ENCODE data around the gene ZDHHC22.

The ZDHHC22 gene

DNA sequence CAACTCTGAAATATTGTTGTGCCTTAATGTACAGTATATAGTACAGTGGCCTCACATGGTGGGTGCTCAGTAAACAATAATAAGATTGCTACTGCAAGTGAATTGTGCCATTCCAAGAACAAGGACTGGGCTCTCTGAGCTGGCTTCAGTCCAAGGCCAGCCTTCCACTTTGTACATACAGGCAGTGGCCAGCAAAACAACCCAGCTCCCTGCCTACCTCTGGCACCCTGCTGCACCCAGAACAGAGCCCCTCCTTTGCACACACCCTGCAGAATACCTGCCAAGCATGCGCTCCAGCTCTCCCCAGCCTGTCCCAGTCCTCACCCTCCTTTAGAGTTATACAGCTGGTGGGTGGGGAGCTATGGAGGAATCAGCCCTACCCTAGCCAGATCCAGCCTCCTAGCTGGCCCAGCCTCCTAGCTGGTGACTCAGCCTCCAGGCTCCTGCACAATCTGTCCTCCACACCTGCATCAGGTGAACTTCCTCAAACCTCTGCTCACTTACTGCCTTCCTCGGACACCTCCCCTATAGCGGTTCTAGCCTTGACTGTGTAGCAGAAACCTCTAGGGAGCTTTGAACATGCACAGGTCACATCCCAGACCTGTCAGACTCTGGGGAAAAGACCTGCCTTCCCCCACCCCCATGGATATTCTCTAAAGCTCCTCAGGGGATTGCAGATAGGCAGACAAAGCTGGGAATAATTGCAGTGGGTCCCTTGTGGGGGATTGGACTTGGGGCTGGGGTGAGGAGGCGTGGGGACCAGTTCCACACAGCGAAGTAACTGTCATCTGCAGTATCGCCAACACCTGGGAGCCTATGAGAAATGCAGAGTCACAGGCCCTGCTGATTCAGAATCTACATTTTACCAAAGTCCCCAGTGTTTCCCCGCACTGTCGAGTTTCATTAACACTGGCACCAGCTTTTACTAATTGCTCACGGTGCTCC, 17.9 kb downstream of the ZDHHC22 start:
- WGBS, result 93% methylated on average over 9 of the region's 9 CpGs

DNA sequence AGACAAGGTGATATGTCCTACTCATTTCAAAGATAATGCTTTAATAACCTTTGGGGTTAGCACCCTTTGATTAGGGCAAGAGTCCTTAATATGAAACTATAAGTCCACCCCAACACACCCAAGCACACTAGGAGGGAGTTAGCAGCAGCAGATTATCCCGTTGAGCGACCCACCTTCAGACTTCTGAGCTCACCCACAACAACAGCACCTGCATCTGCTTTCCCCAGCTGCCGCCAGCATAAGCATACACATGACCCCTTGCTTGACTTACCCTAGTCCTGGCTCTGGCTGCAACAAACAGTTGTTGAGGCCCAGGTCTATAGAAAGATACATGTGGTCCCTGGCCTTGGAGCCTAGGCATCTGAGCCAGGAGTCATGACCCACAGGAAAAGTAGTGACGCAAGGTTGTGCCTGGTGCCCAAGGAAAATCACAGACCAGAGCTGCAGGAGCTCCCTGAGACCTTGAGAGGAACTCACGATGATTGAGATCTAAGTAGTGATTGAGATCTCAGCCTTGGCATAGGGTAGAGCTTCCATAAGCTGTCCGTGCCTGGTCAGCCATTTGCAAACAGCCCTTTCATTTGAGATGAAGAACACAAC, 19.0 kb downstream of the ZDHHC22 start:
- Histone ChIP-seq H3K23ac (ENCODE audit: low read length in 2 of 2) (no peak overlapping the region), H3K36me3 (ENCODE audit: control insufficient read depth in 1 of 2, insufficient read depth in 2 of 2, low read depth in 1 of 2, low read length in 2 of 2) (peaks cover 0 to 4% of the 10 kb centered on the region in 2 experiments), H3K79me1 (replicated peaks; ENCODE audit: low read length, poor library complexity, severe bottlenecking) (no peaks in the 10 kb centered on the region), H3K18ac (ENCODE audit: low read depth in 1 of 2, low read length in 2 of 2) (no peak overlapping the region), H3K4me2 (ENCODE audit: low read length, poor library complexity, severe bottlenecking) (no peak overlapping the region), H3K27me3 (ENCODE audit: control insufficient read depth in 1 of 2, insufficient read depth in 1 of 2, low read length in 2 of 2) (peaks cover 38 to 48% of the 10 kb centered on the region in 2 experiments), H2AK5ac (ENCODE audit: low read length, severe bottlenecking) (no peak overlapping the region), H3K14ac (ENCODE audit: low read length in 2 of 2) (no peak overlapping the region), H3K4me3 (ENCODE audit: insufficient read depth in 1 of 2, low read depth in 1 of 2, low read length in 2 of 2) (no peak overlapping the region), H4K91ac (ENCODE audit: low read length) (no peak overlapping the region), H3K4ac (ENCODE audit: low read depth in 1 of 2, low read length in 2 of 2) (no peak overlapping the region), H2BK12ac (ENCODE audit: low read length in 2 of 2) (no peak overlapping the region), H2AFZ (ENCODE audit: low read depth, low read length) (no peak overlapping the region), H2BK5ac (ENCODE audit: low read depth, low read length, poor library complexity, severe bottlenecking) (no peak overlapping the region), H3K9me3 (ENCODE audit: control insufficient read depth, low read length) (no peaks in the 10 kb centered on the region), H3K4me1 (ENCODE audit: control insufficient read depth, insufficient read depth, low read depth, low read length) (peaks cover 10% of the 10 kb centered on the region), H4K8ac (ENCODE audit: low read length) (no peak overlapping the region), H3K27ac (ENCODE audit: low read length, poor library complexity, severe bottlenecking) (no peak overlapping the region), H2BK120ac (ENCODE audit: low read depth, low read length) (no peak overlapping the region), H2BK15ac (ENCODE audit: low read depth, poor library complexity, severe bottlenecking) (no peak overlapping the region), H3K9ac (ENCODE audit: low read length) (no peak overlapping the region)
- DNase-seq, result no peak
- WGBS, result 84% methylated on average over 6 of the region's 6 CpGs

More for the DNA sequence above, 17.9 kb downstream of the ZDHHC22 start:
- Histone ChIP-seq H3K36me3 (ENCODE audit: control insufficient read depth in 1 of 2, insufficient read depth in 2 of 2, low read depth in 1 of 2, low read length in 2 of 2) (peaks cover 0 to 4% of the 10 kb centered on the region in 2 experiments), H2BK15ac (ENCODE audit: low read depth, poor library complexity, severe bottlenecking) (no peak overlapping the region), H4K8ac (ENCODE audit: low read length) (no peak overlapping the region), H2BK5ac (ENCODE audit: low read depth, low read length, poor library complexity, severe bottlenecking) (no peak overlapping the region), H3K23ac (ENCODE audit: low read length in 2 of 2) (no peak overlapping the region), H2AK5ac (ENCODE audit: low read length, severe bottlenecking) (no peak overlapping the region), H2AFZ (ENCODE audit: low read depth, low read length) (no peak overlapping the region), H3K27me3 (ENCODE audit: control insufficient read depth in 1 of 2, insufficient read depth in 1 of 2, low read length in 2 of 2) (peaks cover 49 to 57% of the 10 kb centered on the region in 2 experiments), H3K4me2 (ENCODE audit: low read length, poor library complexity, severe bottlenecking) (no peak overlapping the region), H2BK120ac (ENCODE audit: low read depth, low read length) (no peak overlapping the region), H3K9me3 (ENCODE audit: control insufficient read depth, low read length) (no peaks in the 10 kb centered on the region), H3K4me1 (ENCODE audit: control insufficient read depth, insufficient read depth, low read depth, low read length) (peaks cover 10% of the 10 kb centered on the region), H3K18ac (ENCODE audit: low read depth in 1 of 2, low read length in 2 of 2) (no peak overlapping the region), H4K91ac (ENCODE audit: low read length) (no peak overlapping the region), H3K14ac (ENCODE audit: low read length in 2 of 2) (no peak overlapping the region), H3K79me1 (replicated peaks; ENCODE audit: low read length, poor library complexity, severe bottlenecking) (no peaks in the 10 kb centered on the region), H3K27ac (ENCODE audit: low read length, poor library complexity, severe bottlenecking) (no peak overlapping the region), H2BK12ac (ENCODE audit: low read length in 2 of 2) (no peak overlapping the region), H3K4me3 (ENCODE audit: insufficient read depth in 1 of 2, low read depth in 1 of 2, low read length in 2 of 2) (no peak overlapping the region), H3K4ac (ENCODE audit: low read depth in 1 of 2, low read length in 2 of 2) (no peak overlapping the region), H3K9ac (ENCODE audit: low read length) (no peak overlapping the region)
- no peak for DNase-seq

DNA sequence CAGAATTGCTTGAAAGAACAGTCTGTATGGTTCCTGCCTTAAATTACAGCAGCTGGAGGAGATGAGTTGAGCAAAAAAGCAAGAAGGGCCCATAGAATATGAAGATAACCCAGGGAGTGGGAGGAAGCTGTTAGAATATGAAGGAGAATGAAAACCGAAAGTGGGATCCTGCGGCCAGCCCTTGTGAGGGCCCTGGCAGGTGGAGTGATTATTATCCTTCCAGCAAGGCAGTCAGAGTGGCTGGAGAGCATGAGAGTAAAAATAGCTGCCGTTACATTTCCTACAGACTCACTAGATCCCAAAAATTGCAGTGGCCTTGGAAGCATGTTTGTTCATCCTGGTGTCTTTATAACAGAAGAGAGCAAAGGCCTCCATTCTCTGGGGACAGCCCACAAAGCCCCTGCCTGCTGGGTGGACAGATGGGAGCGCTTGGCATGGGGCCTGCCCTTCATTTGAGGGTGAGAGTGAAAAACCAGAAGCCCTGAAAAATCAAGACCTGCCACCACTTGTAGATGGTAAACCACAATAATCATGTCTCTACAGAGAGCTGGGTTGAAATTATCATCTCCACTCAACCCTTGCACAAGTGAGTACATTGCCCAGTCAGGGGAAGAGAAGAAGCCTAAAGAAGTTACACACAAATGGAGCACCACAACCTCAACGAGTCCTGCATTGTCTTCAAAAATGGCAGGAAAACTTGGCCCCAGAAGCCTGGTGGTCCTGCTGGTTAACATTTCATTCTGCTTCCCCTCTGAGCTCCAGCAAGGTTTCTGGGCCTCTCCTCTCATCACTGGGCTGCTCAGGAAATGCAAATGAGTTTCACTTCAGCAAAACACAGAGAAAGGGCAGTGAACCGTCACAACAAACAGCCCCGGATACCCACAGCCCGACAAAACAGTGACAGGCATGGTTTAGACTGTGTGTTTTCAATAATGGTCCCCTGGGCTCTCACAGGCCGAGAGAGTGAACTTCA, 20.5 kb downstream of the ZDHHC22 start:
- Histone ChIP-seq H3K4me2 (ENCODE audit: low read length, poor library complexity, severe bottlenecking) (no peak overlapping the region), H3K9me3 (ENCODE audit: control insufficient read depth, low read length) (no peaks in the 10 kb centered on the region), H3K4me3 (ENCODE audit: insufficient read depth in 1 of 2, low read depth in 1 of 2, low read length in 2 of 2) (no peak overlapping the region), H3K9ac (ENCODE audit: low read length) (no peak overlapping the region), H2BK15ac (ENCODE audit: low read depth, poor library complexity, severe bottlenecking) (no peak overlapping the region), H2AFZ (ENCODE audit: low read depth, low read length) (no peak overlapping the region), H3K27ac (ENCODE audit: low read length, poor library complexity, severe bottlenecking) (no peak overlapping the region), H3K14ac (ENCODE audit: low read length in 2 of 2) (no peak overlapping the region), H3K27me3 (ENCODE audit: control insufficient read depth in 1 of 2, insufficient read depth in 1 of 2, low read length in 2 of 2) (peaks cover 24 to 33% of the 10 kb centered on the region in 2 experiments), H3K79me1 (replicated peaks; ENCODE audit: low read length, poor library complexity, severe bottlenecking) (no peaks in the 10 kb centered on the region), H3K4ac (ENCODE audit: low read depth in 1 of 2, low read length in 2 of 2) (no peak overlapping the region), H2AK5ac (ENCODE audit: low read length, severe bottlenecking) (no peak overlapping the region), H2BK5ac (ENCODE audit: low read depth, low read length, poor library complexity, severe bottlenecking) (no peak overlapping the region), H3K18ac (ENCODE audit: low read depth in 1 of 2, low read length in 2 of 2) (no peak overlapping the region), H2BK12ac (ENCODE audit: low read length in 2 of 2) (no peak overlapping the region), H4K91ac (ENCODE audit: low read length) (no peak overlapping the region), H3K4me1 (ENCODE audit: control insufficient read depth, insufficient read depth, low read depth, low read length) (peaks cover 10% of the 10 kb centered on the region), H3K23ac (ENCODE audit: low read length in 2 of 2) (no peak overlapping the region), H4K8ac (ENCODE audit: low read length) (no peak overlapping the region), H2BK120ac (ENCODE audit: low read depth, low read length) (no peak overlapping the region), H3K36me3 (ENCODE audit: control insufficient read depth in 1 of 2, insufficient read depth in 2 of 2, low read depth in 1 of 2, low read length in 2 of 2) (peaks cover 0 to 14% of the 10 kb centered on the region in 2 experiments)
- 87% methylated on average over 8 of the region's 9 CpGs for WGBS
- no peak for DNase-seq

Measured in mesenchymal stem cell (in vitro differentiated cells and primary cell).